ENCODE results near the gene CREBL2. TPM values are rescaled to one million over a fixed set of nuclear protein-coding genes. Genes with fewer than 3 reads are reported as not detected.
A peak's percentile ranks its signal among the peaks of the same experiment; 100 is the strongest.

The CREBL2 gene
- total RNA-seq, 1 experiment from 2014 or later: 20.4 TPM

- Mint-ChIP-seq H3K27ac (ENCODE audit: unreplicated experiment) (no peak overlapping the region), H3K4me3 (ENCODE audit: low read depth, unreplicated experiment) (no peak overlapping the region), H3K4me1 (ENCODE audit: low read depth, unreplicated experiment) (peaks cover 45% of the 10 kb centered on the region), H3K27me3 (ENCODE audit: unreplicated experiment) (no peaks in the 10 kb centered on the region), H3K9me3 (ENCODE audit: low read depth, unreplicated experiment) (no peaks in the 10 kb centered on the region), H3K36me3 (ENCODE audit: insufficient read depth, unreplicated experiment) (peaks cover 5% of the 10 kb centered on the region)
- no peak for DNase-seq
- no peak for TF ChIP-seq CTCF (IDR thresholded peaks at IDR 0.05; ENCODE audit: unreplicated experiment)
- CTCF ChIA-PET: interaction anchor here (0.6 kb wide), 1 partner anchor 39 kb away, joined by 3 read pairs; no protein-coding TSS in a partner anchor
- no TSS peak for BruUV-seq (replicated peaks)
- intact Hi-C loops (cut with micrococcal nuclease; ENCODE audit: unreplicated experiment): no loop called here
Measured at GRCh38 chr12:12582193-12582881, 29.3 kb upstream of the CREBL2 start.

GRCh38 chr12:12582895-12583303, 28.8 kb upstream of the CREBL2 start:
- peaks cover 5% of the 10 kb centered on the region for H3K36me3 Mint-ChIP-seq (ENCODE audit: insufficient read depth, unreplicated experiment)
- H3K27me3 Mint-ChIP-seq (ENCODE audit: unreplicated experiment): no peaks in the 10 kb centered on the region
- no peak for TF ChIP-seq CTCF (IDR thresholded peaks at IDR 0.05; ENCODE audit: unreplicated experiment)
- CTCF ChIA-PET: no interaction called here
- H3K4me3 Mint-ChIP-seq (ENCODE audit: low read depth, unreplicated experiment): no peak overlapping the region
- no peak overlapping the region for H3K27ac Mint-ChIP-seq (ENCODE audit: unreplicated experiment)
- intact Hi-C loops (cut with micrococcal nuclease; ENCODE audit: unreplicated experiment): no loop called here
- peak; percentile 26 for DNase-seq
- H3K9me3 Mint-ChIP-seq (ENCODE audit: low read depth, unreplicated experiment): no peaks in the 10 kb centered on the region
- no TSS peak for BruUV-seq (replicated peaks)
- peaks cover 45% of the 10 kb centered on the region for H3K4me1 Mint-ChIP-seq (ENCODE audit: low read depth, unreplicated experiment)

- Mint-ChIP-seq H3K9me3 (ENCODE audit: low read depth, unreplicated experiment) (no peaks in the 10 kb centered on the region), H3K27me3 (ENCODE audit: unreplicated experiment) (peaks cover under 1% of the 10 kb centered on the region), H3K4me1 (ENCODE audit: low read depth, unreplicated experiment) (peaks cover 45% of the 10 kb centered on the region), H3K27ac (ENCODE audit: unreplicated experiment) (no peak overlapping the region), H3K4me3 (ENCODE audit: low read depth, unreplicated experiment) (no peak overlapping the region), H3K36me3 (ENCODE audit: insufficient read depth, unreplicated experiment) (peaks cover 5% of the 10 kb centered on the region)
- intact Hi-C loops (cut with micrococcal nuclease; ENCODE audit: unreplicated experiment): no loop called here
- CTCF ChIA-PET: no interaction called here
- DNase-seq: no peak
- no peak for TF ChIP-seq CTCF (IDR thresholded peaks at IDR 0.05; ENCODE audit: unreplicated experiment)
- BruUV-seq (replicated peaks): no TSS peak
Measured at GRCh38 chr12:12583510-12584178, 28.0 kb upstream of the CREBL2 start.

- H3K36me3 Mint-ChIP-seq (ENCODE audit: insufficient read depth, unreplicated experiment): peaks cover 5% of the 10 kb centered on the region
- CTCF ChIA-PET: interaction anchor here (0.7 kb wide), 3 partner anchors 22 to 1598 kb away, joined by 3 to 7 read pairs (median 6); no protein-coding TSS in a partner anchor
- intact Hi-C loops (cut with micrococcal nuclease; ENCODE audit: unreplicated experiment): no loop called here
- H3K4me1 Mint-ChIP-seq (ENCODE audit: low read depth, unreplicated experiment): peaks cover 45% of the 10 kb centered on the region
- DNase-seq: no peak
- peaks cover 3% of the 10 kb centered on the region for H3K9me3 Mint-ChIP-seq (ENCODE audit: low read depth, unreplicated experiment)
- no peak overlapping the region for H3K4me3 Mint-ChIP-seq (ENCODE audit: low read depth, unreplicated experiment)
- BruUV-seq (replicated peaks): no TSS peak
- peaks cover 15% of the 10 kb centered on the region for H3K27me3 Mint-ChIP-seq (ENCODE audit: unreplicated experiment)
- TF ChIP-seq CTCF (IDR thresholded peaks at IDR 0.05; ENCODE audit: unreplicated experiment): no peak
- no peak overlapping the region for H3K27ac Mint-ChIP-seq (ENCODE audit: unreplicated experiment)
Measured at GRCh38 chr12:12585115-12585863, 26.4 kb upstream of the CREBL2 start.
